ENCODE results near the gene HDAC8.
"Not testable (repeated sequence)": the region's sequence is repeated elsewhere in the genome, so short reads cannot be mapped to it uniquely, and the experiment has no call there.

Gene HDAC8

GRCh38 chrX:72340041-72340440 lies 232.6 kb downstream of the HDAC8 start:
- H3K9me2 ChIP-seq (replicated peaks; ENCODE audit: insufficient read depth, low read length) = no peaks in the 10 kb centered on the region
- no peaks in the 10 kb centered on the region for H3K9me3 ChIP-seq (ENCODE audit: insufficient read depth, low read length)
- TF ChIP-seq, protein P1, sequence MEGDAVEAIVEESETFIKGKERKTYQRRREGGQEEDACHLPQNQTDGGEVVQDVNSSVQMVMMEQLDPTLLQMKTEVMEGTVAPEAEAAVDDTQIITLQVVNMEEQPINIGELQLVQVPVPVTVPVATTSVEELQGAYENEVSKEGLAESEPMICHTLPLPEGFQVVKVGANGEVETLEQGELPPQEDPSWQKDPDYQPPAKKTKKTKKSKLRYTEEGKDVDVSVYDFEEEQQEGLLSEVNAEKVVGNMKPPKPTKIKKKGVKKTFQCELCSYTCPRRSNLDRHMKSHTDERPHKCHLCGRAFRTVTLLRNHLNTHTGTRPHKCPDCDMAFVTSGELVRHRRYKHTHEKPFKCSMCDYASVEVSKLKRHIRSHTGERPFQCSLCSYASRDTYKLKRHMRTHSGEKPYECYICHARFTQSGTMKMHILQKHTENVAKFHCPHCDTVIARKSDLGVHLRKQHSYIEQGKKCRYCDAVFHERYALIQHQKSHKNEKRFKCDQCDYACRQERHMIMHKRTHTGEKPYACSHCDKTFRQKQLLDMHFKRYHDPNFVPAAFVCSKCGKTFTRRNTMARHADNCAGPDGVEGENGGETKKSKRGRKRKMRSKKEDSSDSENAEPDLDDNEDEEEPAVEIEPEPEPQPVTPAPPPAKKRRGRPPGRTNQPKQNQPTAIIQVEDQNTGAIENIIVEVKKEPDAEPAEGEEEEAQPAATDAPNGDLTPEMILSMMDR (IDR thresholded peaks at IDR 0.05; ENCODE audit: insufficient read depth, low read length, poor library complexity, severe bottlenecking) = no peak
- TF ChIP-seq EZH2phosphoT487 (conservative IDR thresholded peaks at IDR 0.05; ENCODE audit: low read length) = no peak
- H3K9ac ChIP-seq (ENCODE audit: low read length) = no peak overlapping the region
- H3K4me2 ChIP-seq (ENCODE audit: low read depth, low read length, poor library complexity, severe bottlenecking) = no peak overlapping the region
- no peaks in the 10 kb centered on the region for H3K27me3 ChIP-seq (ENCODE audit: low read length)
- H3K27ac ChIP-seq (ENCODE audit: low read depth, low read length) = no peak overlapping the region
- H3F3A ChIP-seq (ENCODE audit: insufficient read depth) = no peaks in the 10 kb centered on the region
- H3K4me3 ChIP-seq (ENCODE audit: insufficient read depth, low read length, poor library complexity, severe bottlenecking) = no peak overlapping the region
- H3K79me2 ChIP-seq (ENCODE audit: insufficient read depth, low read length) = no peaks in the 10 kb centered on the region
- no peaks in the 10 kb centered on the region for H4K20me1 ChIP-seq (ENCODE audit: low read depth, low read length)
- H3K36me3 ChIP-seq (ENCODE audit: low read length) = no peaks in the 10 kb centered on the region
- H2AFZ ChIP-seq (ENCODE audit: low read depth, low read length, severe bottlenecking) = no peak overlapping the region

GRCh38 chrX:72330131-72330530 lies 242.5 kb downstream of the HDAC8 start:
- H3K27me3 ChIP-seq (ENCODE audit: low read length) = no peaks in the 10 kb centered on the region

DNA sequence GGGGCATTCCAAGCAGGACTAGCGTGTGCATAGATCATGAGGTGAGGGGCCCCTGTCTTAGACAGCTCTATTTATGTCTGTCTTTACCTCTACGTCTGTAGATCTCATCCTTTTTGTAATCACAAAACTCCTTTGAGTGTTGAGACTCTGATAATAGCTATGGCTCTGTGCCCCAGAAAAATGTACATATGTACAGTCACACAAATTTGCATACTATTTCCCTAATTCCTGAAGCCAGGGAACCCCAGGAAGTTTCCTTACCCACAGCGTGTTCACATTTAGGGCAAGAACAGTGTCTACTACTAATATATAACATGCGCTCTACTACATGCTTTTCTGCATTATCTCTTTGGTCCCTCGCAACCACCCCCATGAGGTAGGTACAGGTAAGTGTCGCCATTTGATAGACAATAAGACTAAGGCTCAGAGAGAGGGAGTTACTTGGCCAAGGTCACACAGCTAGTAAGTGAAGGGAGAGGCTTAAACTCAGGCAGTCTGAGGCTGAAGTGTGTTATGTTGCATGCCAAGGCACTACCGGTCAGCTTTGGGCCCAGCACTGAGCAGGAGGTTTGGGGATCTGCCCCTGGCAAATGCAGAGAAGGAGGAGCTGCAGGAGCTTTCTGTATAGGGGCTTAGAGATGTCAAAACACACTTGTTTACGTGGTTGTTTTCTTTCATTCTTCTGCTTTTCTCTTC lies 245.9 kb downstream of the HDAC8 start:
- Histone ChIP-seq H3K4me3 (ENCODE audit: insufficient read depth, low read length, poor library complexity, severe bottlenecking) (no peak overlapping the region), H3F3A (ENCODE audit: insufficient read depth) (no peaks in the 10 kb centered on the region), H3K79me2 (ENCODE audit: insufficient read depth, low read length) (no peaks in the 10 kb centered on the region), H3K9me3 (ENCODE audit: insufficient read depth, low read length) (no peaks in the 10 kb centered on the region), H3K9me2 (replicated peaks; ENCODE audit: insufficient read depth, low read length) (no peaks in the 10 kb centered on the region), H2AFZ (ENCODE audit: low read depth, low read length, severe bottlenecking) (no peak overlapping the region), H3K27ac (ENCODE audit: low read depth, low read length) (no peak overlapping the region), H4K20me1 (ENCODE audit: low read depth, low read length) (no peaks in the 10 kb centered on the region), H3K4me2 (ENCODE audit: low read depth, low read length, poor library complexity, severe bottlenecking) (no peak overlapping the region), H3K9ac (ENCODE audit: low read length) (no peak overlapping the region), H3K36me3 (ENCODE audit: low read length) (no peaks in the 10 kb centered on the region), H3K27me3 (ENCODE audit: low read length) (no peaks in the 10 kb centered on the region)
- TF ChIP-seq, protein P1 (IDR thresholded peaks at IDR 0.05; ENCODE audit: insufficient read depth, low read length, poor library complexity, severe bottlenecking) = no peak
- no peak for TF ChIP-seq EZH2phosphoT487 (conservative IDR thresholded peaks at IDR 0.05; ENCODE audit: low read length)

More at GRCh38 chrX:72330131-72330530, 242.5 kb downstream of the HDAC8 start:
- H2AFZ ChIP-seq (ENCODE audit: low read depth, low read length, severe bottlenecking) = no peak overlapping the region
- no peak overlapping the region for H3K4me3 ChIP-seq (ENCODE audit: insufficient read depth, low read length, poor library complexity, severe bottlenecking)
- H3F3A ChIP-seq (ENCODE audit: insufficient read depth) = no peaks in the 10 kb centered on the region
- H3K4me2 ChIP-seq (ENCODE audit: low read depth, low read length, poor library complexity, severe bottlenecking) = no peak overlapping the region
- no peaks in the 10 kb centered on the region for H4K20me1 ChIP-seq (ENCODE audit: low read depth, low read length)
- no peaks in the 10 kb centered on the region for H3K9me3 ChIP-seq (ENCODE audit: insufficient read depth, low read length)
- H3K27ac ChIP-seq (ENCODE audit: low read depth, low read length) = no peak overlapping the region
- TF ChIP-seq EZH2phosphoT487 (conservative IDR thresholded peaks at IDR 0.05; ENCODE audit: low read length) = no peak
- TF ChIP-seq, protein P1 (IDR thresholded peaks at IDR 0.05; ENCODE audit: insufficient read depth, low read length, poor library complexity, severe bottlenecking) = no peak
- no peaks in the 10 kb centered on the region for H3K9me2 ChIP-seq (replicated peaks; ENCODE audit: insufficient read depth, low read length)
- H3K9ac ChIP-seq (ENCODE audit: low read length) = no peak overlapping the region
- no peaks in the 10 kb centered on the region for H3K79me2 ChIP-seq (ENCODE audit: insufficient read depth, low read length)
- H3K36me3 ChIP-seq (ENCODE audit: low read length) = no peaks in the 10 kb centered on the region

GRCh38 chrX:72319651-72320050 lies 253.0 kb downstream of the HDAC8 start:
- not testable (repeated sequence) for H3K4me2 ChIP-seq (ENCODE audit: low read depth, low read length, poor library complexity, severe bottlenecking); H3F3A ChIP-seq (ENCODE audit: insufficient read depth); H3K79me2 ChIP-seq (ENCODE audit: insufficient read depth, low read length); H3K4me3 ChIP-seq (ENCODE audit: insufficient read depth, low read length, poor library complexity, severe bottlenecking); H3K9me2 ChIP-seq (replicated peaks; ENCODE audit: insufficient read depth, low read length); H3K9ac ChIP-seq (ENCODE audit: low read length); H3K9me3 ChIP-seq (ENCODE audit: insufficient read depth, low read length); H3K27me3 ChIP-seq (ENCODE audit: low read length); H4K20me1 ChIP-seq (ENCODE audit: low read depth, low read length); H2AFZ ChIP-seq (ENCODE audit: low read depth, low read length, severe bottlenecking); H3K36me3 ChIP-seq (ENCODE audit: low read length); H3K27ac ChIP-seq (ENCODE audit: low read depth, low read length)

Measured in SU-DHL-6 (cell line).